CD4-positive, alpha-beta T cell treated with Interleukin-6 at 100 ng/mL for 8 hours (primary cell): ENCODE data around the gene AKNA.

Experiments used
- DNase-seq: peaks from one replicate; pipeline ENCODE4 v3.0.0-alpha.2; 2020; ENCODE audit warnings: mixed read lengths, low spot score

The AKNA gene

GRCh38 chr9:114396558-114397218 lies 8.9 kb upstream of the AKNA start:
- DNase-seq: no peak

GRCh38 chr9:114395768-114396167 lies 8.0 kb upstream of the AKNA start:
- DNase-seq: no peak

- DNase-seq: no peak
Measured at GRCh38 chr9:114395334-114395617, 7.5 kb upstream of the AKNA start.

GRCh38 chr9:114394523-114395333 lies 6.9 kb upstream of the AKNA start:
- no peak for DNase-seq

- DNase-seq: no peak
Measured at GRCh38 chr9:114392749-114393112, 4.9 kb upstream of the AKNA start.

- DNase-seq: no peak
Measured at GRCh38 chr9:114390952-114391351, 3.2 kb upstream of the AKNA start.

- DNase-seq: no peak
Measured at GRCh38 chr9:114389612-114390368, 2.0 kb upstream of the AKNA start.

GRCh38 chr9:114388764-114389375 lies 1.1 kb upstream of the AKNA start:
- DNase-seq: no peak

GRCh38 chr9:114388357-114388682 lies 538 bp upstream of the AKNA start:
- no peak for DNase-seq

GRCh38 chr9:114386886-114387679 lies 699 bp downstream of the AKNA start:
- DNase-seq: no peak

GRCh38 chr9:114386361-114386885 lies 1.4 kb downstream of the AKNA start:
- DNase-seq: no peak

GRCh38 chr9:114385397-114386181 lies 2.2 kb downstream of the AKNA start:
- peak; percentile 93 for DNase-seq

GRCh38 chr9:114384836-114385396 lies 2.9 kb downstream of the AKNA start:
- DNase-seq: no peak

GRCh38 chr9:114384341-114384740 lies 3.4 kb downstream of the AKNA start:
- DNase-seq: no peak

GRCh38 chr9:114383521-114384231 lies 4.1 kb downstream of the AKNA start:
- no peak for DNase-seq

GRCh38 chr9:114382699-114383520 lies 4.9 kb downstream of the AKNA start:
- peak; percentile 58 for DNase-seq

GRCh38 chr9:114378883-114379282 lies 8.9 kb downstream of the AKNA start:
- no peak for DNase-seq

GRCh38 chr9:114378016-114378415 lies 9.8 kb downstream of the AKNA start:
- no peak for DNase-seq
